NCI-H146 treated with DMSO at 0.1 percent for 48 hours (cell line): ENCODE results near the gene RNF44.

Experiments used
- DNase-seq: peaks from one replicate; lab custom pipeline; 2025; ENCODE audit not compliant: unreplicated experiment; lab: John Stamatoyannopoulos, UW

The RNF44 gene

DNA sequence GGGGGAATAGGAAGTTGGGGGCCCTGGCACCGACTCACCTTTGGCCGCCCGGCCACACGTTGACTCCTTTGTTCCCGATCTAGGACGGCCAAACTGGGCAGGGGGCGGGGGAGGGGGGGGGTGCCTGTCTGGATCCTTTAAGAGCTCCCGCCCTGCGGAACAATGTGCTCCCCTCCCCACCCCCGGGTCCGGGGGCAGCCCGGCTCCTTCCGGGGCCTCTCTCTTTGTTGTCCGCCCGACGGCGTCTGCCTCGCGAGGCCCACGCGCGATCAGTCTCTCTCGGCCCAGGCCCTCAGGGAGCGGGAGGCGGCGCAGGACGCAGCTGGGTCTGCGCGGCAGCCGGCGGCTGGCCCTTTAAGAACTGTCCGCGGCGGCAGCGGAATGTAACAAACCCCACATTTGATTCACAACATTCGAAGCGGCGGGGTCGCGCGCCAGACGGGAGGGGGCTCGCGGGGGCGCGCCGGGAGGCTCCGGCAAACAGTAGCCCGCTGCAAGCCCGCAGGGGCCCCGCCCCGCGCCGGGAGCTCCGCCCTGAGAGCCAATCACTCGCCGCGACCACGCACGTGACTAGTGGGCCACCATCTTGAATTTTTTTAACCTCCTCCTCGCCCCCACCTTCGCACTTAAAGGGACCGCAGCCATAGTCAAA, at the start of gene RNF44:
Gene RNF44 (minus strand): TSS at position 501 of the 652 bp plus-strand sequence. CDS start 4,930 bp downstream, outside the sequence.
- DNase-seq, result peak; percentile 86

DNA sequence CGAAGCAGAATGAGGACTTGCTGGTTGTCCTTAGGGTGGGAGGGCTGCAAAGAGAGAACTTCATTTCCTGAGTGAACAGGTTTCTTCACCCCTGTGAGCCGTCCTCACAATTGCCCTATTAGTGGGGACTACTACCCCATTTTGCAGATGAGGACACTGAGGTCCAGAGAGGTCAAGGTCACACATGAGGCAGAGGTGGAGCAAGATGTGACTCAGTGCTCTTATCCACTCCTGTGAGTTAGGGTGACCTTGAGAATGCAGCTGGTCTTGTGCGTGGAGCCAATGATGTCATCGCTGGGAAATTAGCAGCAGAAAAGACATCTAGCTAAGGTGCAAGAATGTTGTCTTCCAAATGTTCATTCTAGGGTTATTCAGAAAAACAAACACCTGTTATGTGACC, 45.9 kb upstream of the RNF44 start:
- no peak for DNase-seq

DNA sequence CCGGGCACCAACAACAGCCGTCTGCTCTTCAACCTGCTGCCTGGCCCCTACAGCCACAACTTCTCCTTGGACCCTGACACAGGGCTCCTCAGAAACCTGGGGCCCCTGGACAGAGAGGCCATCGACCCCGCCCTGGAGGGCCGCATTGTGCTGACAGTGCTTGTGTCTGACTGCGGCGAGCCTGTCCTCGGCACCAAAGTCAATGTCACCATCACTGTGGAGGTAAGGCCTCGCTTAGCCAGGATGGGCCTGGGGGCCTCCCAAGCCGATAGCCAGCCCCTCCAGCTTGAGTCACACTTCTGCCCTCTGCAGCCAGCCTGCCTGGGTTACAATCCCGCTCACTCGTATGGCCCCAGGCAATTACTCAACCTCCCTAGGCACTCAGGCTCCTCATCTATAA, 44.2 kb upstream of the RNF44 start:
- DNase-seq, result no peak

DNA sequence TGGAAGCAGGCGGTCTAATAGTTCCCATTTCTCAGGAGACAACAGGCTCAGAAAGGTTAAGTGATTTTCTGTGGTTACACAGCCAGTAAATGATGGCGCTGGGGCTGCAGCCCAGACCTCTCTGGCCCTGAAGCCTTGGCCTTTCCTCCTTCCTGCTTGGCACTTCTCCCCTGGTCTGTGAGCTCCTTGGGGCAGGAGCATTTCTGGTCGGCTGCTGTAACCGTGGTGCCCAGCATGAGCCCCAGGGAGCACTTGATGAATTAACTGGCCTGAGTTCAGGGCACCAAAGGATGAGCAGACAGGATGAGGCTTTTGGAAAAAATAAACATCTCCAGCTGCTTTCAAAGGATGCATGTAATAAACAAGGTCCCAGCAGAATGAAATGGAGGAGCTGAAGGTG, 42.1 kb upstream of the RNF44 start:
- no peak for DNase-seq

DNA sequence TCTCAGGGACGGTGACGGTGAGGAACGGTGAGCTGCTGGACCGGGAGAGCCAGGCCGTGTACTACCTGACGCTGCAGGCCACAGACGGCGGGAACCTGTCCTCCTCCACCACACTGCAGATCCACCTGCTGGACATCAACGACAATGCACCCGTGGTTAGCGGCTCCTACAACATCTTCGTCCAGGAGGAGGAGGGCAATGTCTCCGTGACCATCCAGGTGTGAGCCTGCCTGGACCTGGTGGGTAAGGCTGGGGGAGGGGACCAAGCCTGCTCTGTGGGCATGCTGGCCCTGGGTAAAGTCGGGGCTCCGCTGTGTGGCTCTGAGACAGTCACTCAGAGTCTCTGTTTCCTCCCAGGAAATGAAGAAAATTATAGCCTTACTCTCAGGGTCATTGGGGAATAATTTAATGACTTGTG, 41.2 kb upstream of the RNF44 start:
- peak; percentile 39 for DNase-seq

DNA sequence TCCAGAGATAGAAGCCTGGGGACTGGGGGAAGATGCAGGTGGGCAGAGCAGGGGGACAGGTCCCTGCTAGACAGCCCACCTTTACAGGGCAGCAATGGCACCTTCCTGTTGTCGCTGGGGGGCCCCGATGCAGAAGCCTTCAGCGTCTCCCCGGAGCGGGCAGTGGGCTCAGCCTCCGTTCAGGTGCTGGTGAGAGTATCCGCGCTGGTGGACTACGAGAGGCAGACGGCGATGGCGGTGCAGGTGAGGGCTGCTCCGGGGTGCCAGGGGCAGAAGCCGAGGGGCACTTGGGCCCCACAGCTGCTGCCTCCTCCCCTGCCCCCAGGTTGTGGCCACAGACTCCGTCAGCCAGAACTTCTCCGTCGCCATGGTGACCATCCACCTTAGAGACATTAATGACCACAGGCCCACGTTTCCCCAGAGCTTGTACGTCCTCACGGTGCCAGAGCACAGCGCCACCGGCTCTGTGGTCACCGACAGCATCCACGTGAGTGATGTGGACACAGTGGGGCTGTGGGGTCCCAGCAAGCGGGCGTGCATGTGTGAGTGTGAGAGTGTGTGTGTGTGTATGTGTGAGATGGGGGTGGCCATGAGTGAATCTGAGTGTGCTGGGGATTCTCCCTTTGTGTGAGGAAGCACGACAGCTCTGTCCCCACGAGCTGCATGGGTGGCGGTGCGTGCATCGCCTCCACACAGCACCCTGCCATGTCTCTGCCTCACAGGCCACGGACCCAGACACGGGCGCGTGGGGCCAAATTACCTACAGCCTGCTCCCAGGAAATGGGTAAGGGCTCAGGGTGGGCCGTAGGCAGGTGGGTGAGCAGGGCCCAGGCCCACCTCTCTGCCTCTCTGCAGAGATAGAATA, 40.3 kb upstream of the RNF44 start:
- DNase-seq, result no peak

DNA sequence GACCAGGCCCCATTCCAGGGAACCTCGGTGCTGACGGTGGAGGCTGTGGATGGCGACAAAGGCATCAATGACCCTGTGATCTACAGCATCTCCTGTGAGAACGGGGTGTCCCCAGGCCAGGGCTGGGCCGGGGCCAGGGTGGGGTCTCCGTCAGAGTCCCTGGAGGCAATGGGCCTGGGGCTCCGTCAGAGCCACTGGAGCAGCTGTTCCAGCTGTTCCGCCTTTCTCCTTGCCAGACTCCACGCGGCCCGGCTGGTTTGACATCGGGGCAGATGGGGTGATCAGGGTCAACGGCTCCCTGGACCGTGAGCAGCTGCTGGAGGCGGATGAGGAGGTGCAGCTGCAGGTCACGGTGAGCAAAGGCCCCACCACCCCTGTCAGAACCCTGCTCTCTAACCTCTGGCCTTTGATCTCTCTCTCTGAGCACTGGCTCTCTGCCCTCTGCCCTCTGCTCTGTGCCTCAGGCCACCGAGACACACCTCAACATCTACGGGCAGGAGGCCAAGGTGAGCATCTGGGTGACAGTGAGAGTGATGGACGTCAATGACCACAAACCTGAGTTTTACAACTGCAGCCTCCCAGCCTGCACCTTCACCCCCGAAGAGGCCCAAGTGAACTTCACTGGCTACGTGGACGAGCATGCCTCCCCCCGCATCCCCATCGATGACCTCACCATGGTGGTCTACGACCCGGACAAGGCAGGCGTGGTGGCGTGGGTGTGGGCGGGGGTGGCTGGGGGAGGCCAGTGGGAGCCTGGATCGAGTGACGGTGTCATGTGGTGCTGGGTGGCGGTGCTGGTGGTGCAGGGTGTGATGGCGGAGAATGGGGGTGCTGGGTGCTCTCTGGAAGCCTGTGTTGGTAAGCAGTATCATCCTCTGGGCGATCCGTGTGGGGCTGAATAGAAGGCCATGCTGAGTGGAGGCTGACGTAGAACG, 38.6 kb upstream of the RNF44 start:
- no peak for DNase-seq

DNA sequence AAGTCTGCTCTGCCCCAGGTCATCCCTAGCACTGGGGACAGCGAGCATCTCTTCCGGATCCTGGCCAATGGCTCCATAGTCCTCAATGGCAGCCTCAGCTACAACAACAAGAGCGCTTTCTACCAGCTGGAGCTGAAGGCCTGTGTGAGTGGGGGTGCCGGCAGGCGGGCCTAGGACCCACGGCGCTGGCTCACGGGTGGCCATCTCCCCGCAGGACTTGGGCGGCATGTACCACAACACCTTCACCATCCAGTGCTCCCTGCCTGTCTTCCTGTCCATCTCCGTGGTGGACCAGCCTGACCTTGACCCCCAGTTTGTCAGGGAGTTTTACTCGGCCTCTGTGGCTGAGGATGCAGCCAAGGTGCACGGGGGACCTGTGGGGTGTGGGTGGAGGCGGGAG, 37.9 kb upstream of the RNF44 start:
- no peak for DNase-seq

DNA sequence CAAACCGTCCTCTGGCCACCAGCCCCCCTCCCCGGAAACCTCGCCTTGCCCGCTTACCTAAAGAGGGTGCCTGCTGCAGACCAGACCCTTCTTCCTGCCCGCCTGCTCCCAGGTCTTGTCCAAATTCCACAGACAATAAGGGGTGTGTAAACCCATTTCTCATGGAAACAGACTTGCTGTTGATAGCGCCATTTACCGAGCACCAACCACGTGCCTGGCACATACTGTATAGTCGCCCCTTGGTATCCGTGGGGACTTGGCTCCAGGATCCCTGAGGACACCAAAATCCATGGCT, 37.0 kb upstream of the RNF44 start:
- DNase-seq, result no peak

DNA sequence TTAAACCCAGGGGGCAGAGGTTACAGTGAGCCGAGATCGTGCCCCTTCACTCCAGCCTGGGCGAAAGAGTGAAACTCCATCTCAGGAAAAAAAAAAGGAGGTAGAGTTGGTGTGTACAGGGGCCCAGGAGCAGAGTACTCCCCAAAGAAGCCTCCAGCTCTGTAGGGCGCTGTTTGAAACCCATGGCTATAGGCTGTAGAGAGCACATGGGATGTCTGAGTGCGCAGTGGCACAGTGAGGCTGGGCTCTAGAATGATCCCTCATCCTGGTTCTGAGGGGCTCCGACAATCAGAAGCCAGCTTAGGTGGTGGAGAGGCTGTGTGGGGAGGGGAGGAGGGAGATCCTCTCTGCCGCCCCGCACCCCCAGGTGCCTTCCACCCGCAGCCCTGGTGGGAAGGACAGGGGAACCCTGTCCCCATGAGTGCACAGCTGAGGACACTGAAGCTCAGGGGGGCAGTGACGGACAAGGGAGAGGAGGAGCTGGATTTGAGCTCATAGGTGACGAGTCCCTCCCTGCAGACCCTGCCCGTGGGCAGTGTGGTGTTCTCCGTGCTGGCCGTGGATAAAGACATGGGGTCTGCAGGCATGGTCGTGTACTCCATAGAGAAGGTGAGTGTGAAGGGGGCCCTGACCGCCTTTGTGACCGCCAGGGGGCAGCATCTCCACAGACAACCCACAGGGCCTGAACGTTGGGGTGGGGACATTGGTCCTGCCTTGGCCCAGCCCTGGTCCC, 36.5 kb upstream of the RNF44 start:
- no peak for DNase-seq

DNA sequence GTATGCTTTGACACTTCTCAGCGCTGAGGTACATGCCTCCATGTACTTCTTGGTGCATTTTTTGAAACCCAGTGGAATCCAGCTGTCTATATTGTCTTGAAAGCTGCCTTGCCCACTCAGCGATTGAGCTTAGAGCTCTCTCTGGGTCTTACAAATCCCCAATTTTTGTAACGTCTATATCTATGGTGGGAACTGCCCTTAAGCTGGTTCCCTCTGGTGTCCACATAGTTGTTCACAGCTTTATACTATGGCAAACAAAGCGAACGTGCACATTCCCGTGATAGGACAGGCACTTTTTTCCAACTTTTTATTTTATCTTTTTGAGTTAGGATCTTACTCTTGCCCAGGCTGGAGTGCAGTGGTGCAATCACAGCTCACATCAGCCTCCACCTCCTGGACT, 32.8 kb upstream of the RNF44 start:
- DNase-seq, result no peak

DNA sequence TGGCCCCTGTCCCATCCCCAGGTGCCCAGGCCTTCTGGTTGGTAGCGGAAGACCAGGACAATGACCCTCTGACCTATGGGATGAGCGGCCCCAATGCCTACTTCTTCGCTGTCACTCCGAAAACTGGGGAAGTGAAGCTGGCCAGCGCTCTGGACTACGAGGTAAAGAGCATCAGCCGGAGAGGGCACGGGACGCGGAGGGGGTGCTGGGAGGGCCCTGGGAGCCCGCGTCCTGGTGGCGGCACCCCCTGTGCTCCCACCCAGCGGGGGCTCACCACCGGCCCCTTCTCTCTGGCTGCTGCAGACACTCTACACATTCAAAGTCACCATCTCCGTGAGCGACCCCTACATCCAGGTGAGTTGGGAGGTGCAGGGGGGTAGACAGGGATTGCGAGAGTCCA, 31.5 kb upstream of the RNF44 start:
- DNase-seq, result no peak

DNA sequence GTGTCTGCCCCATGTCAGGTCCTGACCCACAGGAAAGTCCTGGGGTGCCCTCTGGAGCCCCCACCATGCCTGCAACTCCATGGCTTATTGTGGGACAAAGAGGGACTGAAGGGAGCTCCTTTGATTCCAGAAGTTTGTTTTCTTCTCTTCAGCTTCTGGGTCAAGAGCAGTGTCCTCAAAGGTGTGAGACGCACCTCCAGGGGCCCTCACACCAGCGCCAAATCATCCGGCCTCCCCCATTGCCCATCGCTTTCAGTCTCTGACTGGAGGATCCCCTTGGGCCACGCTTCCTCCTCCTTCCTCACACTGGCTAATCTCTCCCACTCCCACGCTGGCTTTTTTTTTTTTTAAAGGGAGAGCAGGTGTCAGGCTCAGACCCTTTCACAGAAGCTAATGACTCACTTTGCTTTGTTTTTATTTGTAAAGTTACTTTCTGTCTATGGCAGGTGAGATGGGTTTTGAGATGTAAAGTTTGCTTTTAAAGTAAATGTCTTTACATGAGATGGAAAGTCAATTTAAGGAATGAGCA, 28.6 kb upstream of the RNF44 start:
- no peak for DNase-seq

DNA sequence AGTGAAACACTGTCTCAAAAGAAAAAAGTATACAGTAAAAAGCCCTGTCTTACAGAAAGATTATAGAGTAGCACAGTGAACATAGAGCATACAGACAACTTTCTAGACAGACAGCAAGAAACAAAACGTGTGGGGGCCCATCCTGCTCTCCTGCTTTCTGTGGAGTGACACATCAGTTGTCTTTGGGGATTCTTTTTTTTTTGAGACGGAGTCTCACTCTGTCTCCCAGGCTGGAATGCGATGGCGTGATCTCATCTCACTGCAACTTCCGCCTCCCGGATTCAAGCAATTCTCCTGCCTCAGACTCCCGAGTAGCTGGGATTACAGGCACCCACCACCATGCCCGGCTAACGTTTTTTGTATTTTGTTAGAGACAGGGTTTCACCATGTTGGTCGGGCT, 26.8 kb upstream of the RNF44 start:
- DNase-seq, result no peak

DNA sequence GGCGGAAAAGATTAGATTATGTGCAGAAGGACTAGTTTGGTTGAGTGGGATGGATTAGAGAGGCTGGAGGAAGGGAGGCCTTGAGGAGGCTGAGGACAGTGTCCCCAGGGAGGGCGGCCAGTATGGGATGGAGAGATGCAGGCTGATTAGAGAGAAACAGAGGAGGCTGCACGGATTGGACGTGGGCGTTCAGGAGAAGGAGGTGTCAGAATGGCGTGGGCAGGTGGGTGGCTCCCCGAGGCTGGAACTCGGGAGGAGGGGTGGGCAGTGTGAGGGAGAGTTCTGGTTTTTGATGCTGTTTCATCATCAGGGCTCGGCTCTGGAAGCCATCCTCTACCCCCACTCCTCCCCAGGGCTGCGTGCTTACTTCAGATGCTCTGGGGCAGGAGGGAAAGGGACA, 25.0 kb upstream of the RNF44 start:
- DNase-seq, result no peak

DNA sequence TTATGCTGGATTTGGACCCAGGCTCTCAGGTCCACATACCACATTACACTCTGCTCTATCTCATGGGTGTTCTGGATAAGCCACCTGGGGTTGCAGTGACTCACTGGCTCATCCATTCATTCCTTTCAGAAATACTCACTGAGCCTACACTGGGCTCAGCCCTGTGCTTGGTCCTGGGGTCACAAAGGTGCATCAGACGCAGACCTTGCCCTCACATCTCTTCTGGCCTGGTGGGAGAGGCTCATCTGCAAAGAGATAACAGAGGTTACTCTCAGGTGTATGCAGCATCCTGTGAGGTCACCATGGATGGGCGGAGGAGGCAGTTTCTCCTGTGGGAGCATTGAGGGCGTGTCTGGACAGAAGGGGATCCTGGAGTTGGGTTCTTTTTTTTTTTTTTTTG, 24.1 kb upstream of the RNF44 start:
- no peak for DNase-seq

DNA sequence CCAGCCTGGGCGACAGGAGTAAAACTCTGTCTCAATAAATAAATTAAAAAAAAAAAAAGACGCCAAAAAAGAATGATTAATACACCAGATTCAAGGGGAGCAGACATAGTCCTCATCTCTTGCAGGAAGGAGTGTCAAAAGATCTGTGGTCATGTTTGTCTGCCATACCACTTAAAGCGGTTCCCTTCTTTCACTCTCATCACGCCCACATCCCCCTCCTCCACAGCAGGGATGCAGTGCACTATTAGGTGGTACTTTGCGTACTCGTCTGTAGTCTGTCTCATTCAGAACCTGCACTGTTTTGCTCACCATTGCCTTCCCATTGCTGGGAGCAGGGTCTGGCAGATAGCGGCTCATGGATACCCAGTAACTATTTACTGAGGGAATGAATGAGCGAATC, 23.2 kb upstream of the RNF44 start:
- DNase-seq, result no peak

DNA sequence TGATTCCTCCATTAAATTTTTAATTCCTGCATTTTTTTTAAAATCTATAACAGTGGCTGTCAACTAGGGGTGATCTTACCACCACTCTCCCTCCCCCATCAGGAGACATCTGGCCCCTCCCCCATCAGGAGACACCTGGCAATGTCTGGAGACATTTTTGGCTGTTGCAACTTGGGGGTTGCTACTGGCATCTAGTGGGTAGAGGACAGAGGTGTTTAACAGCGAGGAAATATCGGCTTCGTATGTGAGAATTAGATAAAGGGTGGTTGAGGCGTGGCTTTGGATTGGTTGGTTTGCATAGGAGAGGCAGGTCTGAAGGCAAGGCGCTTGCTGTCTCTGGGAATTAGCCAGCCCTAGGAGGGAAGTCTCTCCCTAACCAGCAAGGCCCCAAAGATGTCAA, 22.5 kb upstream of the RNF44 start:
- no peak for DNase-seq

DNA sequence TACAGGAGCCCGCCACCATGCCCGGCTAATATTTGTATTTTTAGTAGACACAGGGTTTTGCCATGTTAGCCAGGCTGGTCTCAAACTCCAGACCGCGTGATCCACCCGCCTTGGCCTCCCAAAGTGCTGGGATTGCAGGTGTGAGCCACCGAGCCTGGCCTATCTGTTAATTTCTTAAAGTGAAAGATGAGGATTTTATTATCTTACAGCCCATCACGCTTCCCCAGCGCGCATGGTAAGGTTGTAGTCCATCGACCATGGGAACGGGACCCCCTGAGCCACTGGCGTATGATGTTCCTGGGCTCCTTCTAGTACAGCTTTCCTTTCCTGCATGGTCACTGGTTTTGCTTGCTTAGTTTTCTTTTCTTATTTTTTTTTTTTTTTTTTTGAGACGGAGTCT, 20.6 kb upstream of the RNF44 start:
- DNase-seq, result no peak

DNA sequence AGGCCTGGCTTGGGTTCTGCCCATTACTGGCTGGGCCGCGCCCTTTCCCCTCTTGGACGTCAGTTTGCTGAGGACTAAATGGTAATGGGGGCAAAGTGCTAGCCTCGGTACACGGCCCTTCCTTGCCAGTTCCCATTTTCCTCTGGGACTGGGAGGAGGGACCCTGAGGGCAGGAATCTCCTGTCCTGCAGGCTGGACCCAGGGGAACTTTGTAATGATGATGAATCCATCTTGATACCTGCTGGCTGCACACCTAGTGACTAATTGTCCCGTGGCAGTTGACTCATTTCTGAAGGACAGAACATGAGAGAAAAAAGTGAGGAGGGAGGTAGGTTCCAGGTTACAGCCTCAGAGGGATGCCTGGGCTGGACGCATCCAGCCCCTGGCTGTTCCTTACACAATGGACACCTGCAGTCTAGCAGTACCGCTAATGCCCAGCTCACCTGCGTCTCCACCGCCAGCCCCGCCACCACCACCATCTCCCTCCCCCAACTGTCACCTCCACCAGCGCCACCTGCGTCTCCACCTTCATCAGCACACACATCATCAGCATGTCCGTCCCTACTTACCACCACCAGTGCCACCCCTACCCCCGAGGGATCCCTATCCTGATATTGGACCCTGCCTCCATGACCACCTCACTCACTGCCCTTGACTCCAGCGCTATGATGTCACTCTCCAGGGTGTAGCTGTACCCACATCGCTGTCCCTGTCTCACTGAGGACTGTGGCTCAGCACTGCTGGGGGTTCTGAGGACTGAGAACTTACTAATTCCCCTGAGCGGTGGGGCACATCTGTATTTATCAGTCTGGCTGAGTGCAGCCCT, 16.3 kb upstream of the RNF44 start:
- DNase-seq, result peak; percentile 44
